Type B pancreatic cell (in vitro differentiated cells): ENCODE measurements around the gene CLDN2. TPM values are rescaled to one million over a fixed set of nuclear protein-coding genes. Genes with fewer than 3 reads are reported as not detected.

Experiments used
- DNase-seq: peaks from one replicate; pipeline ENCODE4 v3.0.0; 2021; ENCODE audit warnings: mixed read lengths; ENCODE audit not compliant: unreplicated experiment; ENCODE audit errors: extremely low spot score
- H3K27ac Mint-ChIP-seq: 2 replicates; pipeline ENCODE4 v1.8.0; 2021; ENCODE audit warnings: mild to moderate bottlenecking, mixed read lengths
- H3K27me3 Mint-ChIP-seq: 2 replicates; pipeline ENCODE4 v1.8.0; 2021; ENCODE audit warnings: mixed read lengths
- H3K36me3 Mint-ChIP-seq: 2 replicates; pipeline ENCODE4 v1.8.0; 2021; ENCODE audit warnings: mixed read lengths
- H3K4me1 Mint-ChIP-seq: one replicate; pipeline ENCODE4 v1.8.0; 2021; ENCODE audit warnings: mixed read lengths; ENCODE audit not compliant: unreplicated experiment
- H3K4me3 Mint-ChIP-seq: 2 replicates; pipeline ENCODE4 v1.8.0; 2021; ENCODE audit warnings: mild to moderate bottlenecking, mixed read lengths
- H3K9me3 Mint-ChIP-seq: 2 replicates; pipeline ENCODE4 v1.8.0; 2021; ENCODE audit warnings: mixed read lengths
- total RNA-seq: library from RNA; stranded (reverse); gene quantifications from 2 replicates; pipeline ENCODE4 v1.2.1, GENCODE V29; 2021; ENCODE audit warnings: low replicate concordance
- TF ChIP-seq, protein P1 (sequence below): fragments of 200-600 bp; sonication (generic); conservative IDR thresholded peaks from 2 replicates; pipeline ENCODE4 v1.5.0; 2021; ENCODE audit warnings: antibody characterized with exemption, mild to moderate bottlenecking

Gene CLDN2
- total RNA-seq, 1 donor from 2014 or later, result 4.9 TPM

- H3K27me3 Mint-ChIP-seq, result no peaks in the 10 kb centered on the region
- no peak for DNase-seq
- H3K36me3 Mint-ChIP-seq, result peaks cover 15% of the 10 kb centered on the region
- no peak overlapping the region for H3K4me3 Mint-ChIP-seq
- TF ChIP-seq, protein P1, sequence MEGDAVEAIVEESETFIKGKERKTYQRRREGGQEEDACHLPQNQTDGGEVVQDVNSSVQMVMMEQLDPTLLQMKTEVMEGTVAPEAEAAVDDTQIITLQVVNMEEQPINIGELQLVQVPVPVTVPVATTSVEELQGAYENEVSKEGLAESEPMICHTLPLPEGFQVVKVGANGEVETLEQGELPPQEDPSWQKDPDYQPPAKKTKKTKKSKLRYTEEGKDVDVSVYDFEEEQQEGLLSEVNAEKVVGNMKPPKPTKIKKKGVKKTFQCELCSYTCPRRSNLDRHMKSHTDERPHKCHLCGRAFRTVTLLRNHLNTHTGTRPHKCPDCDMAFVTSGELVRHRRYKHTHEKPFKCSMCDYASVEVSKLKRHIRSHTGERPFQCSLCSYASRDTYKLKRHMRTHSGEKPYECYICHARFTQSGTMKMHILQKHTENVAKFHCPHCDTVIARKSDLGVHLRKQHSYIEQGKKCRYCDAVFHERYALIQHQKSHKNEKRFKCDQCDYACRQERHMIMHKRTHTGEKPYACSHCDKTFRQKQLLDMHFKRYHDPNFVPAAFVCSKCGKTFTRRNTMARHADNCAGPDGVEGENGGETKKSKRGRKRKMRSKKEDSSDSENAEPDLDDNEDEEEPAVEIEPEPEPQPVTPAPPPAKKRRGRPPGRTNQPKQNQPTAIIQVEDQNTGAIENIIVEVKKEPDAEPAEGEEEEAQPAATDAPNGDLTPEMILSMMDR, result no peak
- H3K4me1 Mint-ChIP-seq, result no peaks in the 10 kb centered on the region
- H3K27ac Mint-ChIP-seq, result no peak overlapping the region
- H3K9me3 Mint-ChIP-seq, result no peaks in the 10 kb centered on the region
Measured at GRCh38 chrX:106952538-106952937, 32.3 kb downstream of the CLDN2 start.

DNA sequence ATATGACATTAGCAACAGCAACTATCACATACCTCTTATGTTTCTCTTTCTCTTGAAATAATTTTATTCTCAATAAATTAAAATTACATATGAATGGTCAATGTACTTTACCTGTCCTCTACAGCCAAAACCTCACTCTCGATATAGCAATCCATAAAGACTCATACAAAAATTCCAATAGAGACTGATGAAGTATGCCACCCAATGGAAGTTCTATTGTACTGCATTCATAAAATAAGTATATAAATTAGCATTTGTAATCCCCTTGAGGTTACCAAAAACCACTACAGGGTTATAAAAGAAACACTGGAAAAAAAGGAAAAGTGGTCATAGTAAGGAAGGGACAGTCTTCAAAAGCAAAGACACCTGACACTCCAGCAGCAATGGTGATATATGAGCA lies 32.8 kb downstream of the CLDN2 start:
- TF ChIP-seq, protein P1, result peak; percentile 62
- no peak overlapping the region for H3K4me3 Mint-ChIP-seq
- no peak for DNase-seq
- H3K9me3 Mint-ChIP-seq, result no peaks in the 10 kb centered on the region
- no peaks in the 10 kb centered on the region for H3K27me3 Mint-ChIP-seq
- H3K27ac Mint-ChIP-seq, result no peak overlapping the region
- H3K4me1 Mint-ChIP-seq, result no peaks in the 10 kb centered on the region
- peaks cover 19% of the 10 kb centered on the region for H3K36me3 Mint-ChIP-seq

DNA sequence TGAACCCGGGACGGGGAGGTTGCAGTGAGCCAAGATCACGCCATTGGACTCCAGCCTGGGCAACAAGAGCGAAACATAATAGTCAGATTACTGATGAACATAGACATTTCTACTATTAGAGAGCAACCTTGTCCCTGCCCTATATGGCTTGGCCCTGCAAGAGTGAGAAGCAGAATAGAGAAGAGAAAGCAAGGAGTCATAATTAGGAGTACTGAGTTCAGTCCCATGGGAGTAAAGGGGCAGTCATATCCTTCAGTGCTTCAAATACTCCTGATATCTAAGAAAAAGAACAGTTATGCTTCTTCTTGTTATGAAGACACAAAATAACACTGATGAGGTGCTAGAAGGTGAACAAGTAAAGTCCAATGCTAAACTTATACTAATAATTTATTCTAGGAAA lies 33.8 kb downstream of the CLDN2 start:
- Mint-ChIP-seq H3K27me3 (no peaks in the 10 kb centered on the region), H3K9me3 (no peaks in the 10 kb centered on the region), H3K27ac (no peak overlapping the region), H3K4me1 (no peaks in the 10 kb centered on the region), H3K36me3 (peaks cover 19% of the 10 kb centered on the region), H3K4me3 (no peak overlapping the region)
- no peak for DNase-seq
- TF ChIP-seq, protein P1, result no peak

GRCh38 chrX:106955004-106955772 lies 35.0 kb downstream of the CLDN2 start:
- Mint-ChIP-seq H3K4me1 (no peaks in the 10 kb centered on the region), H3K9me3 (no peaks in the 10 kb centered on the region), H3K27ac (no peak overlapping the region), H3K36me3 (peaks cover 19% of the 10 kb centered on the region), H3K4me3 (no peak overlapping the region), H3K27me3 (no peaks in the 10 kb centered on the region)
- TF ChIP-seq, protein P1, result no peak
- DNase-seq, result no peak

DNA sequence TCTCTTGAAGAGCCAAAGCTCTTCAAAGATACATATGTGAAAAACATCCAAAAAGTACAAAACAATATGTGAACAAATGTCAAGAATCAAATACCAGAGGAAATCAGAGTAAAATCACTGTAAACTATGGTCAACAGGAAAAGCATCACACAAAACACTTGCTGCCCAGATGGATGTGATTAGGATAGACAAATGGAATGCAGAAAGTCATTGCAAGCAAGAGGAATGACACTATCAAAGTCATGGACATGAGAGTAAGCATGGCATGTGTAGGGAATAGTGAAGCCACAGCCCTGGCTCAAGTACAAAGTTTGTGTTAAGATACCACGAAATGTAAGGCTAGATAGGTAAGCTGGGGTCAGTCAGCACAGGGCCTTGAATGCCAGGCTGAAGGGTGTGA lies 37.7 kb downstream of the CLDN2 start:
- Mint-ChIP-seq H3K27me3 (no peaks in the 10 kb centered on the region), H3K9me3 (peaks cover 3% of the 10 kb centered on the region), H3K36me3 (peaks cover 16% of the 10 kb centered on the region), H3K4me3 (no peak overlapping the region), H3K27ac (no peak overlapping the region), H3K4me1 (no peaks in the 10 kb centered on the region)
- DNase-seq, result no peak
- TF ChIP-seq, protein P1, result no peak
